H1 (cell line): Measurements from ENCODE around the gene MCHR1. TPM values are rescaled to one million over a fixed set of nuclear protein-coding genes. Genes with fewer than 3 reads are reported as not detected.

ENCODE experiments used
- CTCF ChIA-PET: fragments of 300-600 bp; sonication (Branson Sonifier 250); formaldehyde crosslinking; loops from one replicate; lab custom pipeline; 2021; ENCODE audit not compliant: partially characterized antibody; lab: Charles Lee
- POLR2A ChIA-PET: fragments of 300-600 bp; sonication (Branson Sonifier 250); formaldehyde crosslinking; loops from one replicate; lab custom pipeline; 2021; ENCODE audit warnings: inconsistent platforms; ENCODE audit not compliant: partially characterized antibody; lab: Charles Lee
- DNase-seq, 2 experiments: peaks; one replicate each; pipeline versions ENCODE4 v3.0.0 to v3.0.0-alpha.2; 2010 to 2022; ENCODE audit warnings: low spot score in 2 of 2, low read depth in 1 of 2, mixed read lengths in 1 of 2
- FAIRE-seq: peaks from 2 replicates; lab custom pipeline; 2011; peaks lifted over from hg19 to GRCh38; lab: Jason Lieb, UNC
- H2AFZ ChIP-seq: 2 replicates; pipeline ENCODE4 v1.8.1; 2012; ENCODE audit warnings: low read length, inconsistent platforms
- H2AK5ac ChIP-seq: 2 replicates; pipeline ENCODE4 v1.6.1; 2013; ENCODE audit warnings: low read depth, low read length
- H2BK120ac ChIP-seq: replicated peaks from 2 replicates; pipeline ENCODE3; 2013; ENCODE audit warnings: low read depth, low read length, inconsistent platforms
- H2BK12ac ChIP-seq: 2 replicates; pipeline ENCODE4 v1.6.1; 2013; ENCODE audit warnings: low read depth, low read length
- H2BK15ac ChIP-seq: 2 replicates; pipeline ENCODE4 v1.6.1; 2013; ENCODE audit warnings: low read length
- H2BK20ac ChIP-seq: 2 replicates; pipeline ENCODE4 v1.6.1; 2013; ENCODE audit warnings: low read length
- H2BK5ac ChIP-seq: 2 replicates; pipeline ENCODE4 v1.6.1; 2013; ENCODE audit warnings: low read depth, low read length
- H3K14ac ChIP-seq: 2 replicates; pipeline ENCODE4 v1.6.1; 2013; ENCODE audit warnings: inconsistent platforms; ENCODE audit not compliant: insufficient read length
- H3K18ac ChIP-seq: 2 replicates; pipeline ENCODE4 v1.6.1; 2013; ENCODE audit warnings: low read length; ENCODE audit errors: extremely low read depth
- H3K23ac ChIP-seq: 2 replicates; pipeline ENCODE4 v1.6.1; 2013; ENCODE audit warnings: inconsistent platforms; ENCODE audit not compliant: insufficient read length
- H3K23me2 ChIP-seq: 2 replicates; pipeline ENCODE4 v1.6.1; 2013; ENCODE audit warnings: low read depth, low read length
- H3K27ac ChIP-seq: 2 replicates; pipeline ENCODE4 v1.6.1; 2011; ENCODE audit warnings: low read depth, low read length, inconsistent platforms
- H3K27me3 ChIP-seq, 4 experiments: replicated peaks in 1 of 4; 1 replicate in 1 of 4; 2 replicates in 3 of 4; pipeline versions ENCODE4 v1.6.1 to v1.8.1; 2011 to 2013; ENCODE audit warnings: low read length in 3 of 4, mild to moderate bottlenecking in 3 of 4, inconsistent platforms in 2 of 4, mixed read lengths in 2 of 4, moderate library complexity in 1 of 4; ENCODE audit not compliant: control insufficient read depth in 3 of 4, insufficient read depth in 3 of 4; ENCODE audit errors: extremely low read depth in 1 of 4
- H3K36me3 ChIP-seq, 4 experiments: 2 replicates each; pipeline versions ENCODE4 v1.6.1 to v1.8.1; 2011 to 2013; ENCODE audit warnings: mild to moderate bottlenecking in 4 of 4, low read length in 3 of 4, moderate library complexity in 2 of 4, control low read depth in 1 of 4, inconsistent platforms in 1 of 4; ENCODE audit not compliant: insufficient read depth in 4 of 4, control insufficient read depth in 2 of 4
- H3K4ac ChIP-seq: replicated peaks from 2 replicates; pipeline ENCODE3; 2013; ENCODE audit warnings: low read length, low read depth, mixed read lengths, inconsistent platforms; ENCODE audit not compliant: insufficient read length
- H3K4me1 ChIP-seq, 4 experiments: replicated peaks in 1 of 4; 1 replicate in 1 of 4; 2 replicates in 3 of 4; pipeline versions ENCODE4 v1.6.1 to v1.8.1; 2011 to 2013; ENCODE audit warnings: low read length in 3 of 4, inconsistent platforms in 2 of 4, mixed read lengths in 1 of 4; ENCODE audit not compliant: insufficient read depth in 4 of 4, control insufficient read depth in 3 of 4
- H3K4me2 ChIP-seq, 2 experiments: 2 replicates each; pipeline versions ENCODE4 v1.6.1 to v1.8.1; 2011 to 2013; ENCODE audit warnings: low read depth in 2 of 2, low read length in 2 of 2, control low read depth in 1 of 2, inconsistent platforms in 1 of 2, mild to moderate bottlenecking in 1 of 2; ENCODE audit not compliant: insufficient read depth in 1 of 2
- H3K4me3 ChIP-seq, 4 experiments: fragments of 200-600, 300-600 bp in 1 of 4; sonication (generic), shearing (Covaris generic), sonication (Bioruptor Twin) in 1 of 4; 2 replicates each; pipeline versions ENCODE4 v1.5.1 to v1.8.1; 2011 to 2016; ENCODE audit warnings: low read length in 4 of 4, low read depth in 3 of 4, control low read depth in 2 of 4, inconsistent platforms in 2 of 4, mild to moderate bottlenecking in 2 of 4, mixed read lengths in 1 of 4, moderate library complexity in 1 of 4; ENCODE audit not compliant: insufficient read depth in 2 of 4; ENCODE audit errors: extremely low read depth in 1 of 4
- H3K56ac ChIP-seq: replicated peaks from 2 replicates; pipeline ENCODE3; 2013; ENCODE audit warnings: low read depth, mild to moderate bottlenecking, mixed read lengths, low read length, inconsistent platforms; ENCODE audit not compliant: insufficient read length
- H3K79me1 ChIP-seq: 2 replicates; pipeline ENCODE4 v1.6.1; 2013; ENCODE audit warnings: low read depth, low read length, control low read depth
- H3K79me2 ChIP-seq, 2 experiments: 2 replicates each; pipeline versions ENCODE4 v1.6.1 to v1.8.1; 2012 to 2013; ENCODE audit warnings: low read length in 2 of 2, mild to moderate bottlenecking in 2 of 2, inconsistent platforms in 1 of 2; ENCODE audit not compliant: insufficient read depth in 2 of 2, control insufficient read depth in 1 of 2
- H3K9ac ChIP-seq, 4 experiments: replicated peaks in 1 of 4; 1 replicate in 1 of 4; 2 replicates in 3 of 4; pipeline versions ENCODE4 v1.6.1 to v1.8.1; 2011 to 2013; ENCODE audit warnings: low read depth in 3 of 4, low read length in 3 of 4, control low read depth in 2 of 4, mild to moderate bottlenecking in 2 of 4, moderate library complexity in 2 of 4, inconsistent platforms in 1 of 4; ENCODE audit errors: extremely low read depth in 1 of 4
- H3K9me3 ChIP-seq, 2 experiments: 2 replicates each; pipeline versions ENCODE4 v1.6.1 to v1.8.1; 2012 to 2013; ENCODE audit warnings: mild to moderate bottlenecking in 2 of 2, moderate library complexity in 2 of 2, control low read depth in 1 of 2, inconsistent platforms in 1 of 2, low read depth in 1 of 2, low read length in 1 of 2, mixed read lengths in 1 of 2; ENCODE audit not compliant: insufficient read depth in 2 of 2
- H4K20me1 ChIP-seq, 2 experiments: replicated peaks in 1 of 2; 2 replicates each; pipeline versions ENCODE3 to v1.8.1; 2011 to 2013; ENCODE audit warnings: inconsistent platforms in 2 of 2, low read length in 2 of 2, mild to moderate bottlenecking in 1 of 2; ENCODE audit not compliant: insufficient read depth in 2 of 2, control insufficient read depth in 1 of 2
- H4K5ac ChIP-seq: 2 replicates; pipeline ENCODE4 v1.6.1; 2013; ENCODE audit warnings: low read length, low read depth, mixed read lengths, inconsistent platforms; ENCODE audit not compliant: insufficient read length
- H4K8ac ChIP-seq: 2 replicates; pipeline ENCODE4 v1.8.0; 2013; ENCODE audit warnings: mild to moderate bottlenecking, moderate library complexity, low read length, inconsistent platforms; ENCODE audit not compliant: insufficient read depth; ENCODE audit errors: extremely low read depth
- H4K91ac ChIP-seq: replicated peaks from 2 replicates; pipeline ENCODE3; 2013; ENCODE audit warnings: low read length, mixed read lengths, inconsistent platforms; ENCODE audit not compliant: insufficient read length
- ASH2L ChIP-seq: fragments of 200-600, 300-600 bp; sonication (generic); IDR thresholded peaks from one replicate; pipeline ENCODE4 v1.7.1; 2017; ENCODE audit warnings: low read length
- CEBPB ChIP-seq: IDR thresholded peaks from 2 replicates; pipeline ENCODE4 v1.6.1; 2012; ENCODE audit warnings: low read depth, low read length
- CTBP2 ChIP-seq: IDR thresholded peaks from 2 replicates; pipeline ENCODE4 v1.7.0; 2011; ENCODE audit warnings: borderline replicate concordance, mild to moderate bottlenecking, moderate library complexity, mixed read lengths, low read length; ENCODE audit not compliant: insufficient read depth, insufficient read length
- FOSL1 ChIP-seq: IDR thresholded peaks from 2 replicates; pipeline ENCODE4 v1.6.1; 2011; ENCODE audit warnings: mild to moderate bottlenecking, low read depth, low read length, moderate library complexity; ENCODE audit not compliant: insufficient read depth
- GABPA ChIP-seq: IDR thresholded peaks from 2 replicates; pipeline ENCODE4 v1.6.1; 2011; ENCODE audit warnings: mild to moderate bottlenecking, low read length, moderate library complexity, borderline replicate concordance; ENCODE audit not compliant: insufficient read depth
- HDAC2 ChIP-seq, 2 experiments: fragments of 300-600 bp in 1 of 2; sonication (generic) in 1 of 2; IDR thresholded peaks; 2 replicates each; pipeline ENCODE4 v1.6.1; 2011 to 2012; ENCODE audit warnings: low read depth in 2 of 2, low read length in 2 of 2, mild to moderate bottlenecking in 2 of 2, moderate library complexity in 2 of 2, borderline replicate concordance in 1 of 2, inconsistent platforms in 1 of 2
- KDM1A ChIP-seq: fragments of 200-600, 300-600 bp; sonication (generic); IDR thresholded peaks from 2 replicates; pipeline ENCODE4 v1.7.1; 2016; ENCODE audit warnings: mild to moderate bottlenecking, low read length, borderline replicate concordance
- MAFK ChIP-seq: IDR thresholded peaks from 2 replicates; pipeline ENCODE4 v1.6.1; 2012; ENCODE audit warnings: low read depth, mild to moderate bottlenecking, improper control_type of control experiment, low read length
- NANOG ChIP-seq: IDR thresholded peaks from 2 replicates; pipeline ENCODE4 v1.6.1; 2011; ENCODE audit warnings: low read length, low read depth, mild to moderate bottlenecking, inconsistent platforms; ENCODE audit not compliant: insufficient read depth, poor library complexity, severe bottlenecking
- NRF1 ChIP-seq: IDR thresholded peaks from 2 replicates; pipeline ENCODE4 v1.6.1; 2011; ENCODE audit warnings: mild to moderate bottlenecking, low read depth, low read length, improper control_type of control experiment
- RFX5 ChIP-seq: IDR thresholded peaks from 2 replicates; pipeline ENCODE4 v1.6.1; 2011; ENCODE audit warnings: low read depth, low read length, improper control_type of control experiment, borderline replicate concordance
- SP2 ChIP-seq: IDR thresholded peaks from 2 replicates; pipeline ENCODE4 v1.6.1; 2012; ENCODE audit warnings: mild to moderate bottlenecking, low read length, inconsistent platforms
- SRF ChIP-seq: IDR thresholded peaks from 2 replicates; pipeline ENCODE4 v1.6.1; 2011; ENCODE audit warnings: mild to moderate bottlenecking, low read depth, low read length, moderate library complexity
- TAF7 ChIP-seq: optimal IDR thresholded peaks from 2 replicates; pipeline ENCODE3; 2011; ENCODE audit warnings: low read depth, mild to moderate bottlenecking, inconsistent platforms, low read length, moderate library complexity, borderline replicate concordance
- WGBS, 2 experiments: shearing (Covaris generic) in 1 of 2; methylation state at CpG; one replicate each; pipeline versions ENCODE4 v1.1.6 to v1.1.7; 2013 to 2015; ENCODE audit warnings: low lambda C conversion rate in 2 of 2, mixed read lengths in 2 of 2, inconsistent platforms in 1 of 2, low coverage in 1 of 2, missing lambda C conversion rate in 1 of 2; ENCODE audit not compliant: insufficient replicate concordance in 2 of 2, insufficient coverage in 1 of 2, insufficient read length in 1 of 2; ENCODE audit errors: extremely low coverage in 1 of 2, missing lambda C conversion rate in 1 of 2; 5-methylcytosine and 5-hydroxymethylcytosine counted together
- polyA plus RNA-seq, 7 experiments: library from polyadenylated mRNA; depleted of rRNA in 3 of 7; stranded (reverse) in 5 of 7; unstranded in 2 of 7; fragments of >200 nt in 5 of 7; fragments of 200-250 nt in 2 of 7; gene quantifications; 1 replicate in 5 of 7; 2 replicates in 1 of 7; 4 replicates in 1 of 7; pipeline versions ENCODE4 v1.2.1 to v1.2.3, GENCODE V29; 2011 to 2013; ENCODE audit warnings: missing spikeins in 2 of 7, mixed read lengths in 2 of 7
- total RNA-seq: library from RNA; stranded (reverse); fragmentation: NEBNext Ultra II Directional; extraction: Animal tissue kit (Norgen Biotek cat#: 25700); gene quantifications from 2 replicates; pipeline ENCODE4 v1.2.1, GENCODE V29; 2021

MCHR1 gene
- total and polyA plus RNA-seq, 2 of the 8 experiments (the other 6 are each of a cell fraction or from before 2014, with no cell fraction given): 0.91 to 7.6 TPM

GRCh38 chr22:40726514-40726913 lies 47.2 kb downstream of the MCHR1 start:
- no peak for FAIRE-seq
- Histone ChIP-seq H3K23ac (no peak overlapping the region), H3K56ac (no peak overlapping the region), H3K79me2 (no peaks in the 10 kb centered on the region), H3K4me1 (peaks cover 0 to 11% (median 6%) of the 10 kb centered on the region in 4 experiments; a peak in 4 of 7 replicates), H3K23me2 (no peaks in the 10 kb centered on the region), H3K9me3 (no peaks in the 10 kb centered on the region), H2BK12ac (no peak overlapping the region), H3K14ac (no peak overlapping the region), H4K8ac (no peak overlapping the region), H3K18ac (no peak overlapping the region; the same call in 1 of the 2 replicates), H2BK20ac (no peak overlapping the region), H3K4me2 (no peak overlapping the region), H2BK15ac (no peak overlapping the region), H4K5ac (no peak overlapping the region), H3K4ac (no peak overlapping the region), H3K36me3 (no peaks in the 10 kb centered on the region), H2AK5ac (no peak overlapping the region), H3K9ac (no peak overlapping the region), H3K79me1 (no peaks in the 10 kb centered on the region; the same call in 1 of the 2 replicates), H2BK5ac (peak overlapping the region; percentile 35; the same call in 1 of the 2 replicates), H3K4me3 (no peak overlapping the region), H2BK120ac (no peak overlapping the region), H2AFZ (no peak overlapping the region), H4K91ac (no peak overlapping the region), H3K27ac (no peak overlapping the region), H3K27me3 (no peaks in the 10 kb centered on the region), H4K20me1 (no peaks in the 10 kb centered on the region)
- ChIA-PET POLR2A (interaction anchor here (1.0 kb wide), 1 partner anchor 12 kb away, joined by 3 read pairs; no protein-coding TSS in a partner anchor), CTCF (interaction anchor here (0.6 kb wide), 1 partner anchor 412 kb away, joined by 3 read pairs; no protein-coding TSS in a partner anchor)
- DNase-seq: no peak
- TF ChIP-seq MAFK (no peak), HDAC2 (IDR thresholded peaks at IDR 0.05; ENCODE audit: borderline replicate concordance in 1 of 2, low read depth in 2 of 2, low read length in 2 of 2) (no peak), NANOG (no peak), NRF1 (no peak), KDM1A (no peak), SRF (no peak), CTBP2 (no peak), SP2 (no peak), CEBPB (no peak), RFX5 (no peak), TAF7 (no peak), FOSL1 (no peak), ASH2L (no peak), GABPA (no peak)
- WGBS, 2 experiments: 86% methylated on average over 3 of the region's 4 CpGs; no CpG with 5 or more reads in 1 of the 2 experiments
